ENCODE results near the gene FSTL4.

Gene FSTL4

DNA sequence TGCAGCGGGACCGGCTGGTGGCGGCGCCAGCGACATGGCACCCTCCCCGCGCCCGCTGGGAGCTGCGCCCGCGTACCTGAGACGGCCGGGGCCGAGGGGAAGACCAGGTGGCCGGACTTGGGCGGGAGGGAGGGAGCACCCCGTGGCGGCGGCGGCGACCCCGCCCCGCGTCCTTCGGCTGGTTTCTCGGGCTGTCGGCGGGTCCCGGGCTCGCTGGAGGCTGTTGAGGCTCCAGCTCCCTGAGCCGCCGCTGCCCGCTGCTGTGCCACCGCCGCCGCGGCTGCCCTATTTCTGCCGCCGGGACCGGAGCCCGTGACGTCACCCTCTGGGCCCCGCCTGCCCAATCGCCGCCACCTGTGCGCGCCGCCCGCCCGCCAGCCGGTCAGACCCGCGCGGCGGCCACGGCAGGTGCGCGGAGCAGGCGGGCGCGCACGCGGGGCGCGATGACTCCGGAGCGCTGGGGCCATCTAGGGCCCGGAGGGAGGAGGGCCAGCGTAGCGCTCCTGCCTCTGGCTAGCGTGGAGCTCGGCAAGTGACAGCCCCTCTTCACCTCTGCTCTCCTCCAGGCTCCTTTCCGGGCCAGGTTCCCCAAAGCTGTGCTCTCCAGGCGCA lies at the start of gene FSTL4:
FSTL4 (minus strand) TSS at position 293 of the 612 bp plus-strand sequence.
- no peak for DNase-seq (ENCODE audit: low read depth in 1 of 2, low spot score in 1 of 2)

GRCh38 chr5:133661389-133661788 lies 49.0 kb upstream of the FSTL4 start:
- DNase-seq (ENCODE audit: low read depth in 1 of 2, low spot score in 1 of 2), result no peak

GRCh38 chr5:133658327-133658726 lies 46.0 kb upstream of the FSTL4 start:
- no peak for DNase-seq (ENCODE audit: low read depth in 1 of 2, low spot score in 1 of 2)

- no peak for DNase-seq (ENCODE audit: low read depth in 1 of 2, low spot score in 1 of 2)
These were observed 44.7 kb upstream of the FSTL4 start for GRCh38 chr5:133657036-133657435.

- no peak for DNase-seq (ENCODE audit: low read depth in 1 of 2, low spot score in 1 of 2)
These were observed 43.6 kb upstream of the FSTL4 start for GRCh38 chr5:133655966-133656365.

GRCh38 chr5:133653760-133654049 lies 41.4 kb upstream of the FSTL4 start:
- DNase-seq (ENCODE audit: low read depth in 1 of 2, low spot score in 1 of 2), result no peak

GRCh38 chr5:133652951-133653759 lies 40.8 kb upstream of the FSTL4 start:
- DNase-seq (ENCODE audit: low read depth in 1 of 2, low spot score in 1 of 2), result no peak

DNA sequence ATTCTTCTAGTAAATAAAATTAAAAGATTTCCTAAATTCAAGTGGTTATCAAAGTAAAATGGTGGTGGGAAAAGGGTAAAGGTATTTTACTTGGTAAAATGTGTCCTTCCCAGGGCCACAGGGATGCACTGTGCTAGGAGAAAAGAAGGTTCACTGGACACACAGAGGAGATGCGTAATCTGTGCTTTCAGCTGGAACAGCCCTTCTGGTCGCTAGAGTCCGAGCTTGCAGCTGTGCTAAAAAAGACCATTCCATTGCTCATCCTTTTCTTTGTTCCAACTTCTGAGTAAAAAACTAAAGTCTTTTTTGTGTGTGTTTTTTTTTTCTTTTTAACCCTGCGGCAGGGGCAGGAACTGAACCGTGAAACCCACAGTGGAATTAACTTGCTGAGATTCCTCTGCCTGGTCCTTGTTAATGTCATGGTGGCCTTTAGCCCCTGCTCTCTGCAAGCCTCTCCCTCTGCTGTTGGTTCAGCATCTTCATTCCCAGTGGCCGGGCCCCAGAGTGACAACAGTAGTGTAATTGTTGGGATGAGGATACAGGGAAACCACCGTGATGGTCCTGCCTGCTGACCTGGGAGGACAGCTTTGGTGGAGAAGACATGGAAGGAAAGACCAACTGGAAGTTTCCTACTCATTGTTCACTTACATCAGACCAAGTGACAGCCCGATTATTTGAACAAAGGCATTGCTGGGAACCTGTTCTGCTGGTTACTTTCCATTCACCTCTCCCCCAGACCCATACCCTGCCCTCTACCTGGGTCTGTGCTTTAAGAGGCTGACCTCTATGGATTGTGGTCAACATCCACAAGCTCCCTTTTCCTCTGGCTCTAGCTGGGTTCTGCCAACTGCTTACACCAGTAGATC lies 31.9 kb upstream of the FSTL4 start:
- DNase-seq (ENCODE audit: low read depth in 1 of 2, low spot score in 1 of 2), result no peak

- no peak for DNase-seq (ENCODE audit: low read depth in 1 of 2, low spot score in 1 of 2)
These were observed 31.0 kb upstream of the FSTL4 start for GRCh38 chr5:133643365-133643764.

GRCh38 chr5:133642153-133642722 lies 29.9 kb upstream of the FSTL4 start:
- no peak for DNase-seq (ENCODE audit: low read depth in 1 of 2, low spot score in 1 of 2)

DNA sequence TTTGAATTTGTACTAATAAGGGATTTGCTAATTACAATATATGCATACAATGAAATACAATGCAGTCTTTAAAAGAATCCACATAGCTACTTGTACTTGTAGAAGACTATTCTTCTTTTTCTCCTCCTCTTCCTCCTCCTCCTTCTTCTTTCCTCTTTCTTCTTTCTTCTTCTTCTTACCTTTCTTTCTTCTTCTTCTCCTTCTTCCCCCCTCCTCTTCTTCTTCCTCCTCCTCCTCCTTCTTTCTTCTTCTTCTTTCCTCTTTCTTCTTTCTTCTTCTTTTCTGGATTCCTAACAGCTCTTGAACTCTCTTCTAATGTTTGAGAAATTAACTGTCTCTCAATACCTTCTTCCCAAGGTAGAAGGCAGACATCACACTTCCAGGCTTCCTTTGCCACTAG lies 29.3 kb upstream of the FSTL4 start:
- DNase-seq (ENCODE audit: low read depth in 1 of 2, low spot score in 1 of 2), result no peak

DNA sequence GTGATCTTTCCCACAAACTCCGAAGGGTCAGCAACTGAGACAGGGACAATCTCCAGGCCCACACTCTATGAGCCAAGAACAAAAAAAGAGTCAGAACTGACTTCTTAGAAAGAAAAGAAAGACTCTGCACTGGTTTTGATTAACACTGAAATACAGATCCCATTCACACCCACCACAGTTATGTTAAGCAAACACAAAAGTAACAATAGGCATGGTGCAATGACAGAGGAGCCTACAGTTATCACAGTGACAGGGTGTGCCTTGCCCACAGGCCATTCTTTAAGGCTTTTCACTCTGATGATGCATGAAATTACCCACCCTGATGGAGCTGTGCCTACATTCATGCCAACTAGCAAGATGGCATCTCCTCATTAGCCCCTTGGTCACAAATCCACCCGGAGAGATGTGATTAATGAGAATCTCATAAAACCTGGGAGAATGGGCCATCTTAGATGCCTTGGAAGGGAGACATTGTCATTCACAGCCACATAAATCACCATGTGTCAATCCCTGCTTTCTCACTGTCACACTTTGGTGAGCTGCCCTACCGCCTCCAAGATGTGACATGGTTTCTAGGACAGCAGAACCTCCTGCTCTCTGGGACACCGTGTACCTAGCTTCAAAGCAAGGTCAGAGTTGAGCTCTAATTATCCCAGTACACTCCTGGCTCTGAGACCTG lies 27.6 kb upstream of the FSTL4 start:
- DNase-seq (ENCODE audit: low read depth in 1 of 2, low spot score in 1 of 2), result no peak

GRCh38 chr5:133638436-133638835 lies 26.1 kb upstream of the FSTL4 start:
- DNase-seq (ENCODE audit: low read depth in 1 of 2, low spot score in 1 of 2), result no peak

DNA sequence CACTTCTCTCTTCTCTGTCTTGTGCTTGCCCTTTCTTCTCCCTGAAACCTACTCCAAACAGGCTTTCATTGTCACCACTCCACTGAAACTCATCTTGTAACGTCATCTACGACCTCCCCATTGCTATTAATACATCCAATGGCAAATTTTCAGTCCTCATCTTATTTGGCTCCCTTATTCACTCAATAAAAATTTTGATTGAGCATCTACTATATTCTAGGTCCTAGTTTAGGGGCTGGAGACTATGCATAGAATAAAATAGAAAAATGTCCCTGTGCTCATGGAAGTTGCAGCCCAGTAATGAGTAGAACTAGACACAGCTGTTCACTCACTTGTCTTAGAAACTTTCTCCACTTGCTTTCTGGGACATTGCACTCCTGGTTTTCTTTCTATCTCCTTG lies 24.9 kb upstream of the FSTL4 start:
- no peak for DNase-seq (ENCODE audit: low read depth in 1 of 2, low spot score in 1 of 2)

DNA sequence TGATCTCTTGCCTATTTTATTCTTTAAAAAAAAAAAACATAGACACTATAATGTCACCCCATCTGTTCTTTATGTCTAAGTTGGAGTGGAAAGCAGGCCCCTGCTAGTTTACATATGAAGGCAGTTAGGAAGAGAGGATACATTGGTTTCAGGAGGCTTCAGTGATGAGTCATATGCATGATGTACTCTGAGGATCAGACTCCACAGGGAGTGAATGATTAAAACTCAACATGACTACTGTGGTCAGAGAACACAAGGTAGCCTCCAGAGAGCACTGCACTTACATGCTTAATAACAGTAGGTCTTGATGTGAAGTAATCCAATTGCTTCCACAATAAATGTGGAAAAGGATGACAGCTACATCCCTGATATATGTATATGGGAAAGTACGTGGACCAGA lies 22.7 kb upstream of the FSTL4 start:
- no peak for DNase-seq (ENCODE audit: low read depth in 1 of 2, low spot score in 1 of 2)

GRCh38 chr5:133627180-133627579 lies 14.8 kb upstream of the FSTL4 start:
- DNase-seq (ENCODE audit: low read depth in 1 of 2, low spot score in 1 of 2), result no peak

DNA sequence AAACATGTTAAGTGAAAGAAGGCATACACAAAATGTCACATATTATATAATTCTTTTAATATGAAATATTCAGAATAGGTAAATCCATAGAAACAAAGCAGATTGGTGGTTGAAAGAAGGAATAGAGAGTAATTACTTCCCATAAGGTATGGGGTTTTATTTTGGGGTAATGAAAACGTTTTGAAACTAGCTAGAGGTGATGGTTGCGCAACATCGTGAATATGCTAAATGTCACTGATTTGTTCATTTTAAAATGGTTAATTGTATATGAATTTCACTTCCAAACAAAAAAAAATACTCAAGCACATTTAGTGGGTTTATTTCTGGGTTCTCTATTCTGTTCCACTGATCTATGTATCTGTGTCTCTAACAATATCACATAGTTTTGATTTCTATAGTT lies 12.0 kb upstream of the FSTL4 start:
- no peak for DNase-seq (ENCODE audit: low read depth in 1 of 2, low spot score in 1 of 2)

- no peak for DNase-seq (ENCODE audit: low read depth in 1 of 2, low spot score in 1 of 2)
These were observed 5.8 kb upstream of the FSTL4 start for GRCh38 chr5:133618141-133618540.

- DNase-seq (ENCODE audit: low read depth in 1 of 2, low spot score in 1 of 2), result no peak
These were observed 1.4 kb upstream of the FSTL4 start for GRCh38 chr5:133613743-133614142.

DNA sequence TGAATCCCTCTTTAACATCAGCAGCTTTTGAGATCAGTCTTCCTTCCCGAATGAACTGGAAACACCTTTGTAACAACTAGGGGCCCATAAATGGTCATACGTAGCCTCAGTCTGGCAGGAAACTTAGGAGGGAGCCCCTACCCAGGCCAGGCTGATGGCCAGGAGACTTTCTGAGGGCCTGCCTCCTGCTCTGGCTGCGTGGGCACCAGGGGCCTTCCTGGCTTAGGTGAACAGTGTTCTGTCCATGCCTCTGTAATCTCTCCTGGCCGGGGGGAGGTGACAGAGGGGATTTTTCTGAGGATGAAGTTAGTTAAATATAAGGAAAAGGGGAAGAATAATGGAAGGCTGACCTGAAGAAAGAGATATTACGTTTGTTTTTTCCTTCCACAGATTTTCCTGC lies 843 bp upstream of the FSTL4 start:
- no peak for DNase-seq (ENCODE audit: low read depth in 1 of 2, low spot score in 1 of 2)

All from activated T-helper 1 cell treated with anti-CD3 and anti-CD28 coated beads, Interleukin-2, amount 50 U/mL, for 16 hours (primary cell).